Measurements from ENCODE around the gene TDRD9. TPM values are rescaled to one million over a fixed set of nuclear protein-coding genes. Genes with fewer than 3 reads are reported as not detected.

TDRD9 gene
- polyA plus RNA-seq, 1 donor from 2014 or later = 15.9 TPM

DNA sequence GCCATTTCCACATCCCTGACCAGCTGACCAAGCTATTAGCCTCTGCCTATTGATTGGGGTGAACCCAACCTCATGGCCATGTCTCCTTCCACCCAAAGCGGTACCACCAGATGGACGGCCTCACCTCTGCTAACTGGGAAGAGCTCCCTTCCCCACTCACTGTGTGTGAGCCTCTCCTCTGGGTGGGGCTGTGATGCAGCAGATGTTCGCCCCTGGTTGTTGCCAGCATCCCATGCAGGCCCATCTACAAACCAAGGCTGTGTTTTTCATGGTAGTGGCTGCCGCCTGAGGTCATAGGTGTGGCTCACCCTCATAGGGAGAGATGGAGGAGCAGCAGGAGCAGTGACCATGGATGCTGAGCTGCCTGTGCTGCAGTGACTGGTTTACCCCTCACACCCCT lies 61.7 kb downstream of the TDRD9 start:
- H3K4me3 ChIP-seq (ENCODE audit: low read length) = no peak overlapping the region
- no peak overlapping the region for H3K4me2 ChIP-seq (ENCODE audit: low read length)

DNA sequence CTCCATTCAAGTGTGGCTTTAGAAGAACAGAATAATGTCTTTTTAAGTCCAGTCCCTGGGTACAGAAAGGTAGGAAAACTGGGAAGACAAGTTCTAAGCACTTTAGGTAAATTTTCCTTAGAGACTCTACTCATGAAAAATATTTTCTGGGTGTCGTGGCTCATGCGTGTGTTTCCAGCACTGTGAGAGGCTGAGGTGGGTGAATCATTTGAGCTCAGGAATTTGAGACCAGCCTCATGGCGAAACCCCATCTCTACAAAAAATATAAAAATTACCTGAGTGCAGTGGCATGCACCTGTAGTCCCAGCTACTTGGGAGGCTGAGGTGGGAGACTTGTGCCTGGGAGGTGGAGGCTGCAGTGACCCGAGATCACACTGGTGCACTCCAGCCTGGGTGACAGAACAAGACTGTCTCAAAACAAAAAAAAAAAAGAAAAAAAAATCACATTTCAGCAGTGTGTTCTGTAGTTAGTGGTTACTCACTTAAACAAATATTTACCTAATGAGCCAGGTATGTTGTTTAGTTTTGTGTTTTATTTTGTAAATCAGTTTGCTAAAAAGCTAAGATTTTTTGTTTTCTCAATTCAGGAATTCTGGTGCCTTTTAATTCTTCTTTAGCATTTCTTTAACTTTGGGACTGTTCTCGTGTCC lies 66.4 kb downstream of the TDRD9 start:
- Histone ChIP-seq H3K9ac (ENCODE audit: low read length) (no peak overlapping the region), H4K20me1 (ENCODE audit: insufficient read depth) (no peaks in the 10 kb centered on the region)

More for the DNA sequence above, 61.7 kb downstream of the TDRD9 start:
- Histone ChIP-seq H2AFZ (ENCODE audit: low read depth, low read length) (no peak overlapping the region), H3K36me3 (ENCODE audit: insufficient read depth, low read length) (no peaks in the 10 kb centered on the region), H4K20me1 (ENCODE audit: insufficient read depth) (no peaks in the 10 kb centered on the region), H3K9ac (ENCODE audit: low read length) (no peak overlapping the region), H3K27ac (ENCODE audit: low read length) (no peak overlapping the region), H3K9me2 (ENCODE audit: insufficient read depth, low read length) (no peaks in the 10 kb centered on the region), H3F3A (ENCODE audit: insufficient read depth, low read length, poor library complexity, severe bottlenecking) (no peaks in the 10 kb centered on the region), H3K27me3 (ENCODE audit: insufficient read depth, low read depth, low read length) (no peaks in the 10 kb centered on the region), H3K79me2 (replicated peaks; ENCODE audit: insufficient read depth, low read length) (no peaks in the 10 kb centered on the region), H3K9me3 (ENCODE audit: low read length) (no peaks in the 10 kb centered on the region)
- no peak for TF ChIP-seq EP300 (conservative IDR thresholded peaks at IDR 0.05; ENCODE audit: poor library complexity, severe bottlenecking)
- TF ChIP-seq, protein P1, sequence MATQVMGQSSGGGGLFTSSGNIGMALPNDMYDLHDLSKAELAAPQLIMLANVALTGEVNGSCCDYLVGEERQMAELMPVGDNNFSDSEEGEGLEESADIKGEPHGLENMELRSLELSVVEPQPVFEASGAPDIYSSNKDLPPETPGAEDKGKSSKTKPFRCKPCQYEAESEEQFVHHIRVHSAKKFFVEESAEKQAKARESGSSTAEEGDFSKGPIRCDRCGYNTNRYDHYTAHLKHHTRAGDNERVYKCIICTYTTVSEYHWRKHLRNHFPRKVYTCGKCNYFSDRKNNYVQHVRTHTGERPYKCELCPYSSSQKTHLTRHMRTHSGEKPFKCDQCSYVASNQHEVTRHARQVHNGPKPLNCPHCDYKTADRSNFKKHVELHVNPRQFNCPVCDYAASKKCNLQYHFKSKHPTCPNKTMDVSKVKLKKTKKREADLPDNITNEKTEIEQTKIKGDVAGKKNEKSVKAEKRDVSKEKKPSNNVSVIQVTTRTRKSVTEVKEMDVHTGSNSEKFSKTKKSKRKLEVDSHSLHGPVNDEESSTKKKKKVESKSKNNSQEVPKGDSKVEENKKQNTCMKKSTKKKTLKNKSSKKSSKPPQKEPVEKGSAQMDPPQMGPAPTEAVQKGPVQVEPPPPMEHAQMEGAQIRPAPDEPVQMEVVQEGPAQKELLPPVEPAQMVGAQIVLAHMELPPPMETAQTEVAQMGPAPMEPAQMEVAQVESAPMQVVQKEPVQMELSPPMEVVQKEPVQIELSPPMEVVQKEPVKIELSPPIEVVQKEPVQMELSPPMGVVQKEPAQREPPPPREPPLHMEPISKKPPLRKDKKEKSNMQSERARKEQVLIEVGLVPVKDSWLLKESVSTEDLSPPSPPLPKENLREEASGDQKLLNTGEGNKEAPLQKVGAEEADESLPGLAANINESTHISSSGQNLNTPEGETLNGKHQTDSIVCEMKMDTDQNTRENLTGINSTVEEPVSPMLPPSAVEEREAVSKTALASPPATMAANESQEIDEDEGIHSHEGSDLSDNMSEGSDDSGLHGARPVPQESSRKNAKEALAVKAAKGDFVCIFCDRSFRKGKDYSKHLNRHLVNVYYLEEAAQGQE (IDR thresholded peaks at IDR 0.05; ENCODE audit: borderline replicate concordance) = no peak
- TF ChIP-seq SMC3 (conservative IDR thresholded peaks at IDR 0.05; ENCODE audit: poor library complexity) = no peak
- no peak for TF ChIP-seq RAD21 (conservative IDR thresholded peaks at IDR 0.05)
- TF ChIP-seq EZH2 (IDR thresholded peaks at IDR 0.05; ENCODE audit: borderline replicate concordance, insufficient read depth, low read length, poor library complexity, severe bottlenecking) = no peak
- TF ChIP-seq POLR2AphosphoS5 (IDR thresholded peaks at IDR 0.05) = no peak

More for the DNA sequence above, 66.4 kb downstream of the TDRD9 start:
- no peak overlapping the region for H3K4me2 ChIP-seq (ENCODE audit: low read length)
- H3K9me2 ChIP-seq (ENCODE audit: insufficient read depth, low read length) = no peaks in the 10 kb centered on the region
- no peak overlapping the region for H3K27ac ChIP-seq (ENCODE audit: low read length)
- no peaks in the 10 kb centered on the region for H3K79me2 ChIP-seq (replicated peaks; ENCODE audit: insufficient read depth, low read length)
- no peak overlapping the region for H3K4me3 ChIP-seq (ENCODE audit: low read length)
- H3K27me3 ChIP-seq (ENCODE audit: insufficient read depth, low read depth, low read length) = no peaks in the 10 kb centered on the region
- H3F3A ChIP-seq (ENCODE audit: insufficient read depth, low read length, poor library complexity, severe bottlenecking) = no peaks in the 10 kb centered on the region
- no peaks in the 10 kb centered on the region for H3K9me3 ChIP-seq (ENCODE audit: low read length)
- H3K36me3 ChIP-seq (ENCODE audit: insufficient read depth, low read length) = no peaks in the 10 kb centered on the region
- no peak overlapping the region for H2AFZ ChIP-seq (ENCODE audit: low read depth, low read length)
- TF ChIP-seq MXI1 (conservative IDR thresholded peaks at IDR 0.05; ENCODE audit: poor library complexity, severe bottlenecking) = no peak
- TF ChIP-seq EZH2 (IDR thresholded peaks at IDR 0.05; ENCODE audit: borderline replicate concordance, insufficient read depth, low read length, poor library complexity, severe bottlenecking) = no peak
- TF ChIP-seq SMC3 (conservative IDR thresholded peaks at IDR 0.05; ENCODE audit: poor library complexity) = no peak
- TF ChIP-seq RAD21 (conservative IDR thresholded peaks at IDR 0.05) = no peak
- TF ChIP-seq, protein P2, sequence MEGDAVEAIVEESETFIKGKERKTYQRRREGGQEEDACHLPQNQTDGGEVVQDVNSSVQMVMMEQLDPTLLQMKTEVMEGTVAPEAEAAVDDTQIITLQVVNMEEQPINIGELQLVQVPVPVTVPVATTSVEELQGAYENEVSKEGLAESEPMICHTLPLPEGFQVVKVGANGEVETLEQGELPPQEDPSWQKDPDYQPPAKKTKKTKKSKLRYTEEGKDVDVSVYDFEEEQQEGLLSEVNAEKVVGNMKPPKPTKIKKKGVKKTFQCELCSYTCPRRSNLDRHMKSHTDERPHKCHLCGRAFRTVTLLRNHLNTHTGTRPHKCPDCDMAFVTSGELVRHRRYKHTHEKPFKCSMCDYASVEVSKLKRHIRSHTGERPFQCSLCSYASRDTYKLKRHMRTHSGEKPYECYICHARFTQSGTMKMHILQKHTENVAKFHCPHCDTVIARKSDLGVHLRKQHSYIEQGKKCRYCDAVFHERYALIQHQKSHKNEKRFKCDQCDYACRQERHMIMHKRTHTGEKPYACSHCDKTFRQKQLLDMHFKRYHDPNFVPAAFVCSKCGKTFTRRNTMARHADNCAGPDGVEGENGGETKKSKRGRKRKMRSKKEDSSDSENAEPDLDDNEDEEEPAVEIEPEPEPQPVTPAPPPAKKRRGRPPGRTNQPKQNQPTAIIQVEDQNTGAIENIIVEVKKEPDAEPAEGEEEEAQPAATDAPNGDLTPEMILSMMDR (IDR thresholded peaks at IDR 0.05; ENCODE audit: poor library complexity, severe bottlenecking) = no peak
- no peak for TF ChIP-seq EP300 (conservative IDR thresholded peaks at IDR 0.05; ENCODE audit: poor library complexity, severe bottlenecking)
- TF ChIP-seq POLR2AphosphoS5 (IDR thresholded peaks at IDR 0.05) = no peak
- TF ChIP-seq, protein P1 (IDR thresholded peaks at IDR 0.05; ENCODE audit: borderline replicate concordance) = no peak

Measured in neural cell (in vitro differentiated cells).